Measurements from ENCODE around the gene MOB3B.
A peak's percentile ranks its signal among the peaks of the same experiment; 100 is the strongest.

MOB3B gene

DNA sequence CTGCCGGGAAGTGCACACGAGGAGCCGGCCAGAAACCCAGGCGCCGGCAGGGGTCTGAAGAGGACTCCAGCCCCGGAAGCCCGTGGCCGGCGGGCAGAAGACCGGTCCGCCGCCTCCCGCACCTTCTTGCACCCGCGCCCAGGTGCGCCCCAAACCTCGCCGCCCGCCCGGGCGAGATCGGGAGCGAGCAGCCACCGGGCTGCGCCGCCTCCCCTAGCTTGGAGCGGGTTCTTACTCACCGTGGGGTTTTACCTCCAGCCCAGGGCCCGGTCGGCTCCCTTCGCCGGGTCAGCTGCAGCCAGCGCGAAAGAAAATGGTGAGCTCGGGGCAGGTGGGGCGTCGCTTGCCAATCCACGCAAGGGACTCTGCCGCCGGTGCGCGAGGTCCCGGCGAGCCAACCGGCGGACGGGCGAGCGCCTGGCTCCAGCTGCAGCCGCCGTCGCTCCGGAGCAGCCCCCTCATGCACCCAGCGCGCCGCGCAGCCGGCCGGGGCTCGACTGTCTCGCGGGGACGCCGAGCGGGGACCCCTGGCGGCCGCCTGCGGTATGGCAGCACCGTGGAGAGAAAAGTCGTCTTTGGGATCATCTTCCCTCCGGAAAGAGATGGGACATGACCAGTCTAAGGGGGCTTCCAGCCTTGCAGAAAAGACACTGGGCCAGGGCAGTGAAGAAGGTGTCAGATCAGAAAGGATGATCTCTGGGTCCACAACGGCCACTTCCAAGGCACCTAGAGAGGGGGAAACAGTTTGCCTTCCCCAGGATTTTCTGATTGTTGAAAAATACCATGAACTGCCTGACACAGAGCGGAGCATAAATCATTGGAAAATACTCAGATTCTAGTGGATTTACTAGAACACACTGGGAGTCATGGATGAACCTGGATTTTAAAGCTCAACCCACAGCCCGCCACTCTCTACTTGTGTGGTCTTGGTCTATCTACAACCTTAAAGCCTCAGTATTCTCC lies at the start of gene MOB3B:
MOB3B (minus strand) TSS at position 499 of the 963 bp plus-strand sequence. CDS start 74,264 bp downstream, outside the sequence.
- peak; percentile 41 for DNase-seq

- DNase-seq: peak; percentile 55
Observed at GRCh38 chr9:27573634-27574590, 44.3 kb upstream of the MOB3B start.

DNA sequence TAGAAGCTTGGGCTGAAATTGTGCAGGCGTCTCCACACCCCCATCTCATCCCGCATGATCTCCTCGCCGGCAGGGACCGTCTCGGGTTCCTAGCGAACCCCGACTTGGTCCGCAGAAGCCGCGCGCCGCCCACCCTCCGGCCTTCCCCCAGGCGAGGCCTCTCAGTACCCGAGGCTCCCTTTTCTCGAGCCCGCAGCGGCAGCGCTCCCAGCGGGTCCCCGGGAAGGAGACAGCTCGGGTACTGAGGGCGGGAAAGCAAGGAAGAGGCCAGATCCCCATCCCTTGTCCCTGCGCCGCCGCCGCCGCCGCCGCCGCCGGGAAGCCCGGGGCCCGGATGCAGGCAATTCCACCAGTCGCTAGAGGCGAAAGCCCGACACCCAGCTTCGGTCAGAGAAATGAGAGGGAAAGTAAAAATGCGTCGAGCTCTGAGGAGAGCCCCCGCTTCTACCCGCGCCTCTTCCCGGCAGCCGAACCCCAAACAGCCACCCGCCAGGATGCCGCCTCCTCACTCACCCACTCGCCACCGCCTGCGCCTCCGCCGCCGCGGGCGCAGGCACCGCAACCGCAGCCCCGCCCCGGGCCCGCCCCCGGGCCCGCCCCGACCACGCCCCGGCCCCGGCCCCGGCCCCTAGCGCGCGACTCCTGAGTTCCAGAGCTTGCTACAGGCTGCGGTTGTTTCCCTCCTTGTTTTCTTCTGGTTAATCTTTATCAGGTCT lies 43.5 kb upstream of the MOB3B start, which contains the start of gene C9orf72:
C9orf72 (minus strand) TSS at position 564 of the 716 bp plus-strand sequence. CDS start 6,361 bp downstream, outside the sequence.
- peak; percentile 46 for DNase-seq

GRCh38 chr9:27572566-27572917 lies 42.9 kb upstream of the MOB3B start:
- no peak for DNase-seq

DNA sequence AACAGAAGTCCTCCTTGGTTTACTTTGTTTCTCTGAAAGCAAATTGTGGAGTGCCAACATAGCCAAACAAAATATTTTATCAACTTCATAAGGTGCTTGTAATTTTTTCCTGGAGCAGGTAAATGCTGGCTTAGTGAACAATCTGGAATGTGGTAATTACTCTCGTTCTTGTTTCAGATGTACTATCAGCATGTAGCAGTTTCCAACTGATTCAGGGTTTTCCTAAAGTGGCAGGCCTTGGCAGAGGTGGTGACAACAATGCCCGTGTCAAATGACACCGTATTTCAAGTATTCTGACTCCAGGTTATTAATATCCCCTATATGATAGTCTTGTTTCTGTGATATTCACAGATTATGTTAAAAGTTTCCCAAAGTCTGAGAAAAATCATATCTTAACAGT lies 42.4 kb upstream of the MOB3B start:
- DNase-seq: no peak

DNA sequence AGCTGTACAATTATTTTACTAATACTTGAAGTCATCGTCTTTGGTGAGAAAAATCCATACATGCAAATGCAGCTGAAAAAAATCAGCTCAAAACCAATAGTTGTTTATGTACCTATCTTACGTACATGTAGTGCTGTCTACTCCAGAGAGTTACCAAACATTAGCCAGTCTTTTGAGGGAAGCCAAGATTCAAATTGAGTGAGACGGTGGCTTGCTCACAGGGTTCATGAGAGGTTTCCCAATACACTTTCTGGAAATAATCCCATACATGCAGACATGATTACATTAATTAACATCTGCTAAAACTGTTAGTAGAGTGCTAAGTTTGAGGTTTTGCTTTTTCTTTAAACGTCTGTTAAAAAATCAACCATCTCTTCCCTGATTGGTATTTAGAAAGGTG lies 41.4 kb upstream of the MOB3B start:
- no peak for DNase-seq

DNA sequence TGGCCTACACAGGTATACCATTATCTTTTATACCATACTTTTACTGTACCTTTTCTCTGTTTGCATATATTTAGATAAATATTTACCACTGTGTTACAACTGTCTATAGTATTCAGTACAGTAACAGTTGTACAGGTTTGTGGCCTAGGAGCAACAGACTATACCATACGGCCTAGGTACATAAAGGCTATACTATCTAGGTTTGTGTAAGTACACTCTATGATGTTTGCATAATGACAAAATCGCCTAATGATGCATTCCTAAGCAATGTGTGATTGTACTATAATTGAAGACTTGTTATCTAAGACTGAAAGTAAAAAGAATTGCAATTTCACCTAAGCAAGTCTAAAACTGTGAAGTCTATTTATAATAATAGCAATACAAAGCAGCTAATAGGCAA lies 39.8 kb upstream of the MOB3B start:
- DNase-seq: no peak

DNA sequence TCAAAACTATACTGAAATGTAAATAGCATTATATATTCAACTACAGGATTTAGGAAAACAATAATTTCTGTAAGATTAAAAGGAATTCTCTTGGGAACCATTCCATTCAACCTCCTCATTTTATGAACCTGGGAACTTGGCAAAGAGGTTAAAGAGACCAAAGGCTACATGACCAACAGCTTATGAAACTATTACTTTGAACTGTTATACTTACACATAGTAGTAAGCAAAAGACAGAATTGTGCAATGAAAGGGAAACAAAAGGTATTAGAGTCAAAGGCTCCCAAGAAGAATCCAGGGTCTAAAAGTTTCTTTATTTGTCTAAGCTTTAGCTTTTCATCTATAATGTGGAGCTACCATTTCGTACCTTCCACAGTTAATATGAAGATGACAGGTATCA lies 36.5 kb upstream of the MOB3B start:
- DNase-seq: no peak

DNA sequence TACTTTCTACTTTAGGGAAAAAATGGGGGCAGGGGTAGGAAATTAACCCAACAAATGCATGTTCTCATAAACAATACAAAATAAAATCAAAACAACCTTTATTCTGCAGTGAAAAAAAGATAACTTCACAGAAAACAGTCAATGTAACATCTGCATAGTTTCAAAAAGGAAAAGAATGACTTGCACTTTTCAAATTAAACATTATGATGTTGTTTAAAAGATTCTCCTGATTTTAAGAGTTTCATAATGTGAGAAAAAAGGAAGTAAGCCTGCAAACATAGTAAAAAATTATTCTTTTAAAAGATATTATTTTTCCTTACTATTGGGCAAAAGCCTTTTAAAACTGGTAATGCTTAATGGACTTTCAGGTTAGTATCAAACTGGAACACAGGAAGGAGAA lies 36.1 kb upstream of the MOB3B start:
- DNase-seq: no peak

GRCh38 chr9:27564670-27565069 lies 35.1 kb upstream of the MOB3B start:
- DNase-seq: no peak

DNA sequence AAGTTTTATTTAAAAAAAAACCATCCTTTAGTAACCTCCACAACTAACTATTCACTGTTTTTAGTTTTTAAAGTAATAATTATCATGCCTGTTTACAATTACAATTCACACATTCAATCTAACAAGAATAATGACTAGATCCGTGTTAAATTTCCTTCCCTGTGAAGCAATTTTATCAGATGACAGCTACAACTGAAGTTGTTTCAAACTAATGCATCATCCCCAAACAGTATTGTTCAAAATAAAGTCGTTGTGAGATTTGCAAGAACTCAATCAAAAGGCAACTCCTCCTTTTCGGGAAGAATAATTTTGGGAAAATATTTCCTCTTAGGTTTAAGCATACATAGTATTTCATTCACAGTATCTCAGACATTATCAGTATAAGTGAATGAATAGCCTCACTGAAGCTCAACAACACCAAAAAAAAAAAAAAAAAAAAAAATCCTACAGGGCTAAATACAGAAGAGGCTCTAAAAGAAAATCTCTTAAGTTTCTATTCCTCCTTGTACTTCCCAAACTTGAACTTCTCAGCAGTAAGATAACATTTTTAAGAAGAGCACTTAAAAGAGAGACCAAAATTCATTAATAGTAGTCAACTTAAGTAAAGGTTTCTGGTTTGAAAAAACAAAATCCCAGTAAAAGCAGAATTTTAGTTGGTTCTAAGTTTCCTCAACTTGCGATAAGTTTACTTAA lies 34.3 kb upstream of the MOB3B start:
- no peak for DNase-seq

DNA sequence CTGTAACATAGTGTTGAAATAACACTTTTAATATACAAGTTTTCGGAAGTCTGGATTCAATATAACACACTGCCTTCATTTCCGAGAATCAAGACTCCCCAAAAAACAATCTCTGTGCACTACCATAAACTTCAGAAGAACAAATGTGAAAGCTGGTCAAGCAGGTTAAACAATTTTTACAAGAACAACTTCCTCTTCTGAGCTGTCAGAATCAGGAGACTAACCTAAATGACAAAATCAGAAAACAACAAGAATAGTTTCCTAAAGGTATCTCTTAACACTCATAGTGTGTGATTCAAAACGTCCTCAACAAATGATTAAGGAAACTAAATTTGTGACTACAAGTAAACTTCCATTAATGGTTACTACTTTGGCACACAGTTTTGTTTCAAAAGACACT lies 32.1 kb upstream of the MOB3B start:
- no peak for DNase-seq

DNA sequence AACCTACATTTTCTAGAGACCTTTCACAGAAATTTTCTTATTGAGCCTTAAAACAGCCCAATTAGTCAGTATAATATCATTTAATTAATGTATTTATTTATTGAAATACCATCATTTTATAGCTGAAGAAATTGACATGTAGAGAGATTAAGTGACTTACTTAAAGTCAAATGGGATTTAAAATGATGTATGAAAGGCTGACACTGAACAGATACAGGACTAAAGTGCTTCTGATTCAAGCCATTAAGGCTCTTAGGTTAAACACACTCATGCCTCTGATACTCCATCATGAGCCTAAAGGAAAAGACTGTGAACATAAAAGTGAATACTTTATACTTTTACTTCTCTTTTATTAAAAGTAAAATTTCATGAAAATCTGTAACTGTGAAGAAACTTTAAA lies 30.8 kb upstream of the MOB3B start:
- no peak for DNase-seq

- DNase-seq: no peak
Observed at GRCh38 chr9:27558307-27558706, 28.7 kb upstream of the MOB3B start.

DNA sequence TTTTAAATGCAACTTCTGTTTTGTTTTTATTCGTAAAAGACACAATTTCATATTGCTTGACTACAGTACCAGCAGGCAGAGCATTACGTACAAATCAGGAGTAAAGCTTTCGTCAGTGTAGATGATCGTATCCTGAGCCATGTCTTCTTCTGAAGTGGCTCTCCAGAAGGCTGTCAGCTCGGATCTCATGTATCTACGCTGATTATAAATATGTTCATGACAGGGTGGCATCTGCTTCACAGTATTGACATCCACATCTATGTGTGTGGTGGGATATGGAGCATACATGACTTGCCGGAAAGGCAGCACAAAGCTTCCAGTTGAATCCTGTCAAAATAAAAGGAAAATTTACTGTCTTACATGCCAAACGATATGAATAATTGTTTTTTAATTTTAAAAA lies 26.9 kb upstream of the MOB3B start:
- DNase-seq: no peak

DNA sequence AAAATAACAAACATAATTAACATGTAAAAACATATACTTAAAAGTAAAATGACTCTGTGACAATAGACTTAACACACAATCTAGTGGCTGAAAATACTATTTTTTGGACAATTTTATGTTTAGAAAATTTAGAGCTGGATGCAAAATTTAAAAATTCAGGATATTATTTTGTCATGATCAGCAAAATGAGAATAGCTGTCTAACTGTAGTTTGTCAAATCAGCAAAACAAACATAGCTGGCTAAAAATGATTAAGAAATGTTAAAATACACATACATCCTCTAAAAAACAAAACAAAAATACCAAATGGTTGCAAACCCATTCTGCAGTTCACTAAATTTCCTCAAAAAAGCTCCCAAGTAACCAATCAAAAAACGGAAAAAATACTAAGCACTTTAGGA lies 25.1 kb upstream of the MOB3B start:
- DNase-seq: no peak

DNA sequence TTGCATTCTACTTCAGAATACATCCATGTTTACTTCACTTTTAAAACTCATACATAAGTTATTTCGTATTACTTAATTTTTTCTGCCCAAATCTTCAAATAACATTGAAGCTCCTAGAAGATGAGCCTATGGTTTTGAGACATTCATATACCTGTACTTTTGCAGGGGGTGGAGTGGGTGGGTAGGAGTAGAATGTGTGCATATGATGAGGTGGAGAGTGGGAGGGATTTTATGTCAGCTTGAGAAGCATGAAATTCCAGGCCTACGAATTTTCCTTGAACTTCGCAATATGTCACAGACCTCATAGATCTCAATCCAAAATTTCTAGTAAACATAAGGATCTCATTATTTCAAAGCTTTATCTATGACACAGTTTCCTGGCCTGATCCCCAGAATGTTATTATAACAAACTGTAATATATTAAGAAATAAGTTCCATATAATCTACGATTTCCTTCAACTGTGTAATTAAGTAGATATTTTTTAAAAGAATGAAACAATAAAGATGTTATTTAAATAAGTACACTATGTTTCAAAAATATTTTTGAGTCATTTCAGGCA lies 19.7 kb upstream of the MOB3B start:
- no peak for DNase-seq

GRCh38 chr9:27548055-27548741 lies 18.6 kb upstream of the MOB3B start:
- DNase-seq: no peak

DNA sequence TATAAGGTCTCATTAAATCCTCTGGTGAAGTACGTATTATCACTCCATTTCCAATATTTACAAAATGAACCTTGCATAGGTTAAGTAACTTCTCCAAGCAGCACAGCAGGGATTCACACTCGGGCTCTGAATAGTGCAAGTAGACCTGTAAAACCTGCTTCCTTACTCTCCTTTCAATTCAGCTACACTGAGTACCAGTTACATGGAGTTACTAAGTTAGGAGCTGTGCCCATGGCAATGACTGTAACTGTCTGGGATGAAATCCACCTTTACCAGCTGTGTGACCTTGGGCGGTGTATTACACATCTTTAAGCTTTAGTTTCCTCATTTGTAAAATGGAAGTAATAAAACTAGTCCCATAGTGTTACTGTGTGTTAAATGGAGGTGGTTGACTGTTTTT lies 15.9 kb upstream of the MOB3B start:
- DNase-seq: no peak

GRCh38 chr9:27542508-27542907 lies 12.9 kb upstream of the MOB3B start:
- no peak for DNase-seq

DNA sequence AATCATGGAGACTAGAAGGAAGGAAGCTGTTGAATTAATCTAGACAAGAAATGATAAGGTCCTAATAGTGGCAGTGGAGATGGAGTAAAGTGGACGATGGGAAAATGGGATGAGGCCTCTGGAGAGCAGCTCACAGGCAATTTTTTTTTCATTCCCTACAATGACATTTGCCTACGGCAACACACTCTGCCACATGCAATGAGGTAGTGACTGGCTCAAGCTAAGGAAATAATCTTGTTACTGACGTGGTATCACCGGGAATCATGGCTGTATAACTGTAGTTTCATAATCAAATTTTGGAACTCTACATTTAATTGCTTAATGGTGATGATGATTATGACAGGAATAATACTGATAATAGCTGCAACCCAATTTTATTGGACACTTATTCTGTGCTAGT lies 12.1 kb upstream of the MOB3B start:
- no peak for DNase-seq
